GM23338 (cell line): ENCODE measurements around the gene RPS26. TPM values are rescaled to one million over a fixed set of nuclear protein-coding genes. Genes with fewer than 3 reads are reported as not detected.

Experiments used
- ATAC-seq: fragments of 200-7000 bp; cut with Tn5 transposase; 3 replicates; pipeline ENCODE4 v1.9.1; 2020
- DNase-seq: peaks from one replicate; pipeline ENCODE4 v3.0.0-alpha.2; 2015; ENCODE audit warnings: low spot score
- H2AFZ ChIP-seq: fragments of 200-600 bp; sonication (generic); 2 replicates; pipeline ENCODE4 v1.8.0; 2016; ENCODE audit warnings: antibody characterized with exemption, mild to moderate bottlenecking, moderate library complexity
- H3F3A ChIP-seq: fragments of 200-600 bp; sonication (generic); replicated peaks from 2 replicates; pipeline ENCODE4 v1.8.0; 2017; ENCODE audit warnings: antibody characterized with exemption, mixed run types, low read depth
- H3K27ac ChIP-seq: fragments of 200-600 bp; sonication (generic); 2 replicates; pipeline ENCODE4 v1.6.1; 2016; ENCODE audit warnings: low read depth
- H3K27me3 ChIP-seq: fragments of 200-600 bp; sonication (generic); 2 replicates; pipeline ENCODE4 v1.8.0; 2016; ENCODE audit warnings: mild to moderate bottlenecking, mixed run types, moderate library complexity; ENCODE audit not compliant: insufficient read depth
- H3K36me3 ChIP-seq: fragments of 200-600 bp; sonication (generic); 2 replicates; pipeline ENCODE4 v1.8.0; 2016; ENCODE audit warnings: mild to moderate bottlenecking; ENCODE audit not compliant: insufficient read depth
- H3K4me1 ChIP-seq: fragments of 200-600 bp; sonication (generic); 2 replicates; pipeline ENCODE4 v1.8.0; 2016; ENCODE audit warnings: mild to moderate bottlenecking, moderate library complexity; ENCODE audit not compliant: insufficient read depth
- H3K4me2 ChIP-seq: fragments of 200-600 bp; sonication (generic); 2 replicates; pipeline ENCODE4 v1.7.1; 2017; ENCODE audit warnings: mixed run types
- H3K4me3 ChIP-seq: fragments of 200-600 bp; sonication (generic); 2 replicates; pipeline ENCODE4 v1.6.1; 2016; ENCODE audit warnings: mixed run types
- H3K79me2 ChIP-seq: fragments of 200-600 bp; sonication (generic); replicated peaks from 2 replicates; pipeline ENCODE4 v1.8.0; 2017; ENCODE audit warnings: mild to moderate bottlenecking; ENCODE audit not compliant: insufficient read depth
- H3K9me2 ChIP-seq: fragments of 200-600 bp; sonication (generic); 2 replicates; pipeline ENCODE4 v1.8.0; 2017; ENCODE audit not compliant: insufficient read depth
- H4K20me1 ChIP-seq: fragments of 200-600 bp; sonication (generic); replicated peaks from 2 replicates; pipeline ENCODE4 v1.8.0; 2017; ENCODE audit warnings: mild to moderate bottlenecking; ENCODE audit not compliant: insufficient read depth
- H3K27ac Mint-ChIP-seq: 2 replicates; pipeline ENCODE4 v1.8.0; 2020; ENCODE audit warnings: inconsistent platforms, mild to moderate bottlenecking, moderate library complexity, mixed read lengths
- H3K27me3 Mint-ChIP-seq: 3 replicates; pipeline ENCODE4 v1.8.0; 2022; ENCODE audit warnings: low read depth, mild to moderate bottlenecking, moderate library complexity, mixed read lengths, inconsistent platforms; ENCODE audit not compliant: insufficient read depth, poor library complexity
- H3K36me3 Mint-ChIP-seq: 3 replicates; pipeline ENCODE4 v1.8.0; 2021; ENCODE audit warnings: low read depth, mild to moderate bottlenecking, inconsistent platforms, moderate library complexity, mixed read lengths
- H3K4me1 Mint-ChIP-seq: 3 replicates; pipeline ENCODE4 v1.8.0; 2020; ENCODE audit warnings: mild to moderate bottlenecking, inconsistent platforms, mixed read lengths
- H3K4me3 Mint-ChIP-seq: 3 replicates; pipeline ENCODE4 v1.8.0; 2021; ENCODE audit warnings: moderate library complexity, mild to moderate bottlenecking, inconsistent platforms, mixed read lengths
- H3K9me3 Mint-ChIP-seq: 3 replicates; pipeline ENCODE4 v1.8.0; 2020; ENCODE audit warnings: moderate library complexity, mild to moderate bottlenecking, inconsistent platforms, mixed read lengths
- CREB1 ChIP-seq: fragments of 250-450 bp; sonication (Bioruptor Pico); IDR thresholded peaks from 2 replicates; pipeline ENCODE4 v1.5.0; 2020; ENCODE audit warnings: low read depth, mild to moderate bottlenecking, moderate library complexity
- CTCF ChIP-seq, 2 experiments: fragments of 200-600 bp in 1 of 2; sonication (generic) in 1 of 2; conservative IDR thresholded peaks; 2 replicates each; pipeline versions ENCODE4 v1.5.1 to v1.6.1; 2016 to 2017; ENCODE audit warnings: antibody characterized with exemption in 2 of 2, low read depth in 2 of 2, mild to moderate bottlenecking in 2 of 2, moderate library complexity in 1 of 2
- EZH2 ChIP-seq: fragments of 200-600 bp; sonication (generic); IDR thresholded peaks from one replicate; pipeline ENCODE4 v1.8.0; 2017; ENCODE audit warnings: antibody characterized with exemption, mild to moderate bottlenecking, low read depth; ENCODE audit not compliant: unreplicated experiment
- EZH2phosphoT487 ChIP-seq: fragments of 200-600 bp; sonication (generic); IDR thresholded peaks from one replicate; pipeline ENCODE4 v1.8.1; 2018; ENCODE audit warnings: antibody characterized with exemption; ENCODE audit not compliant: unreplicated experiment
- REST ChIP-seq: IDR thresholded peaks from one replicate; pipeline ENCODE4 v1.6.1; 2018; ENCODE audit warnings: antibody characterized with exemption; ENCODE audit not compliant: unreplicated experiment
- STAT1 ChIP-seq: IDR thresholded peaks from one replicate; pipeline ENCODE4 v1.6.1; 2016; ENCODE audit warnings: antibody characterized with exemption; ENCODE audit not compliant: unreplicated experiment
- ZNF114 ChIP-seq: fragments of 250-450 bp; sonication (Bioruptor Pico); IDR thresholded peaks from 2 replicates; pipeline ENCODE4 v1.5.0; 2020; ENCODE audit warnings: mild to moderate bottlenecking, moderate library complexity
- ZNF331 ChIP-seq: fragments of 250-450 bp; sonication (Bioruptor Pico); IDR thresholded peaks from 2 replicates; pipeline ENCODE4 v1.5.0; 2020; ENCODE audit warnings: low read depth, mild to moderate bottlenecking, moderate library complexity
- ZNF462 ChIP-seq: fragments of 250-450 bp; sonication (Bioruptor Pico); IDR thresholded peaks from 2 replicates; pipeline ENCODE4 v1.5.0; 2020; ENCODE audit warnings: mild to moderate bottlenecking, moderate library complexity
- polyA plus RNA-seq: library from polyadenylated mRNA; unstranded; fragments of >200 nt; fragmentation: Nextera tagmentation; extraction: Ambion mirVana; gene quantifications from 2 replicates; pipeline ENCODE4 v1.2.1, GENCODE V29; 2016
- total RNA-seq: library from RNA; depleted of rRNA; stranded (reverse); fragments of >200 nt; shearing (Covaris generic); gene quantifications from 2 replicates; pipeline ENCODE4 v1.2.3, GENCODE V29; 2014

The RPS26 gene
- total and polyA plus RNA-seq, 2 experiments from 2014 or later: 655 to 772 TPM

- TF ChIP-seq ZNF114: no peak
These were observed 44.8 kb upstream of the RPS26 start, which contains the start of gene SUOX (continued) for GRCh38 chr12:55996715-55997534.

- DNase-seq: no peak
These were observed 44.2 kb upstream of the RPS26 start for GRCh38 chr12:55997535-55997859.

More at GRCh38 chr12:55997535-55997859, 44.2 kb upstream of the RPS26 start:
- peak overlapping the region; percentile 98 for H3K4me3 Mint-ChIP-seq
- TF ChIP-seq STAT1 (no peak), EZH2 (no peak), CREB1 (CRISPR knock-in tag) (no peak), EZH2phosphoT487 (no peak), ZNF462 (CRISPR knock-in tag) (no peak), CTCF (conservative IDR thresholded peaks at IDR 0.05; ENCODE audit: low read depth in 2 of 2) (no peak), ZNF331 (CRISPR knock-in tag) (no peak), REST (no peak)
- peaks cover 8% of the 10 kb centered on the region; the same call in 1 of the 2 replicates for H3K36me3 ChIP-seq
- H3K79me2 ChIP-seq: peaks cover 8% of the 10 kb centered on the region; the same call in 1 of the 2 replicates
- no peak overlapping the region for H3K27ac ChIP-seq
- H3K4me1 ChIP-seq: 0 out of 2 replicates have a peak, but pooled peaks cover 4% of the 10 kb centered on the region
- peak overlapping the region; percentile 72 for H3K4me3 ChIP-seq
- H3K27ac Mint-ChIP-seq: peak overlapping the region; percentile 93
- H3K36me3 Mint-ChIP-seq: peaks cover 41% of the 10 kb centered on the region
- no peaks in the 10 kb centered on the region for H4K20me1 ChIP-seq
- no peaks in the 10 kb centered on the region for H3K9me2 ChIP-seq
- no peaks in the 10 kb centered on the region for H3K9me3 Mint-ChIP-seq
- ATAC-seq: peak; percentile 50
- H3K27me3 Mint-ChIP-seq: peaks cover 8% of the 10 kb centered on the region
- H3K4me2 ChIP-seq: peak overlapping the region; percentile 81
- H3K4me1 Mint-ChIP-seq: no peaks in the 10 kb centered on the region; the same call in 2 of the 3 replicates
- H3F3A ChIP-seq: peaks cover 7% of the 10 kb centered on the region; the same call in 1 of the 2 replicates
- H2AFZ ChIP-seq: peak overlapping the region; percentile 64
- no peaks in the 10 kb centered on the region for H3K27me3 ChIP-seq
